Suprapubic skin (tissue), 4 donors: ENCODE data around the gene TSPAN18.

Experiments used
- POLR2A ChIP-seq, 2 donors: fragments of 450-650 bp; IDR thresholded peaks; one replicate each; pipeline ENCODE4 v1.6.1; 2017; ENCODE audit warnings: antibody characterized with exemption in 2 of 2, mild to moderate bottlenecking in 2 of 2, moderate library complexity in 2 of 2
- POLR2AphosphoS5 ChIP-seq, 3 donors: sonication (generic); formaldehyde crosslinking; IDR thresholded peaks; one replicate each; pipeline ENCODE4 v1.6.1; 2017; ENCODE audit warnings: antibody characterized with exemption in 3 of 3
- TF ChIP-seq, protein P1 (sequence below), 2 donors: fragments of 200-600 bp in 1 of 2; fragments of 450-650 bp in 1 of 2; sonication (generic) in 1 of 2; IDR thresholded peaks; one replicate each; pipeline ENCODE4 v1.5.1; 2016 to 2019; ENCODE audit warnings: antibody characterized with exemption in 2 of 2, mild to moderate bottlenecking in 1 of 2, moderate library complexity in 1 of 2

DNA sequence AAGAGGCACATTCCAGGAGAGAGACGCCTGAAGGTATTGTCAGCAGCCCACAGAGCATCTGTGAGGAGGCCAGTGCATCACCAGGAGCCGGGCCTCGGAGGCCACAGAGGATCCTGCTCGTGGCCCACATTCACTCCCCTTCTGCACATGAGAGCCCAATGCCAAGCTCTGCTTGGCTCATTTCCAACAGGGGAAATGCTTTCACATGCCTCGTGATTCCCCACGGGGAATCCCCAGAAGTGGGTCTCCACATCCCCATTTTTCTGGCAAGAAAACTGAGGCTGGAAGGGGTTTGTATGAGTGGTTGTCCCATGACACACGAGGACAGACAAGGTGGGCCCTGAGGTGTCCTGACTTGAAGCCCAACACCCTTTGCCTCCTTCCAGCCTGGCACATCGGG, 189.6 kb downstream of the TSPAN18 start:
- TF ChIP-seq, protein P1, sequence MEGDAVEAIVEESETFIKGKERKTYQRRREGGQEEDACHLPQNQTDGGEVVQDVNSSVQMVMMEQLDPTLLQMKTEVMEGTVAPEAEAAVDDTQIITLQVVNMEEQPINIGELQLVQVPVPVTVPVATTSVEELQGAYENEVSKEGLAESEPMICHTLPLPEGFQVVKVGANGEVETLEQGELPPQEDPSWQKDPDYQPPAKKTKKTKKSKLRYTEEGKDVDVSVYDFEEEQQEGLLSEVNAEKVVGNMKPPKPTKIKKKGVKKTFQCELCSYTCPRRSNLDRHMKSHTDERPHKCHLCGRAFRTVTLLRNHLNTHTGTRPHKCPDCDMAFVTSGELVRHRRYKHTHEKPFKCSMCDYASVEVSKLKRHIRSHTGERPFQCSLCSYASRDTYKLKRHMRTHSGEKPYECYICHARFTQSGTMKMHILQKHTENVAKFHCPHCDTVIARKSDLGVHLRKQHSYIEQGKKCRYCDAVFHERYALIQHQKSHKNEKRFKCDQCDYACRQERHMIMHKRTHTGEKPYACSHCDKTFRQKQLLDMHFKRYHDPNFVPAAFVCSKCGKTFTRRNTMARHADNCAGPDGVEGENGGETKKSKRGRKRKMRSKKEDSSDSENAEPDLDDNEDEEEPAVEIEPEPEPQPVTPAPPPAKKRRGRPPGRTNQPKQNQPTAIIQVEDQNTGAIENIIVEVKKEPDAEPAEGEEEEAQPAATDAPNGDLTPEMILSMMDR (IDR thresholded peaks at IDR 0.05): no peak
- TF ChIP-seq POLR2AphosphoS5 (IDR thresholded peaks at IDR 0.05) (no peak), POLR2A (IDR thresholded peaks at IDR 0.05) (no peak)
